Dermis blood vessel endothelial cell (primary cell): Measurements from ENCODE around the gene CSF3. TPM values are rescaled to one million over a fixed set of nuclear protein-coding genes. Genes with fewer than 3 reads are reported as not detected.

Source experiments
- DNase-seq: peaks from one replicate; pipeline ENCODE4 v3.0.0; 2010
- total RNA-seq: library from RNA; depleted of rRNA; stranded (reverse); fragments of >200 nt; gene quantifications from 2 replicates; pipeline ENCODE4 v1.2.3, GENCODE V29; 2014

Gene CSF3
- total RNA-seq, 1 donor from 2014 or later = 0.17 TPM

- peak; percentile 72 for DNase-seq
Observed at GRCh38 chr17:40062329-40063186, 47.3 kb downstream of the CSF3 start, which contains the start of gene THRA. Gene THRA, plus strand, starts transcription at chr17:40062965. Its CDS starts 11,524 bp downstream, at chr17:40074489.

- peak; percentile 49 for DNase-seq
Observed at GRCh38 chr17:40063187-40063771, 48.0 kb downstream of the CSF3 start.

- no peak for DNase-seq
Observed at GRCh38 chr17:40063901-40064531, 48.8 kb downstream of the CSF3 start.

GRCh38 chr17:40064971-40065768 is 49.9 kb downstream of the CSF3 start:
- DNase-seq = peak; percentile 28

- DNase-seq = no peak
Observed at GRCh38 chr17:40065769-40066510, 50.7 kb downstream of the CSF3 start.

Other genes starting within 250 kb of the CSF3 start
- gene IKZF3, start 151.1 kb upstream of the CSF3 start, total RNA-seq = not detected in 2 replicates
- gene ZPBP2, start 147.2 kb upstream of the CSF3 start, total RNA-seq = not detected in 2 replicates
- 1.8 and 5.8 TPM in 2 replicates for gene GSDMB, start 96.8 kb upstream of the CSF3 start, total RNA-seq
- gene ORMDL3, start 87.8 kb upstream of the CSF3 start, total RNA-seq = 31.6 and 38.5 TPM in 2 replicates
- not detected in 2 replicates for gene LRRC3C, start 87.7 kb upstream of the CSF3 start, total RNA-seq
- gene GSDMA, start 52.4 kb upstream of the CSF3 start, total RNA-seq = not detected in 2 replicates
- gene PSMD3, start 34.6 kb upstream of the CSF3 start, total RNA-seq = 85.6 and 152 TPM in 2 replicates
- 52.2 and 77.4 TPM in 2 replicates for gene MED24, start 39.0 kb downstream of the CSF3 start, total RNA-seq
- 32.5 and 58.2 TPM in 2 replicates for gene THRA, start 47.5 kb downstream of the CSF3 start, total RNA-seq
- gene NR1D1, start 85.1 kb downstream of the CSF3 start, total RNA-seq = 1.7 and 2.3 TPM in 2 replicates
- gene MSL1, start 106.5 kb downstream of the CSF3 start, total RNA-seq = 50.2 and 54.1 TPM in 2 replicates
- gene CASC3, start 125.1 kb downstream of the CSF3 start, total RNA-seq = 26.4 and 31.6 TPM in 2 replicates
- gene RAPGEFL1, start 162.0 kb downstream of the CSF3 start, total RNA-seq = 1.4 and 1.9 TPM in 2 replicates
- gene WIPF2, start 203.9 kb downstream of the CSF3 start, total RNA-seq = 8.5 and 15.5 TPM in 2 replicates